Inflammatory macrophage treated with lipopolysaccharide for 4 hours (primary cell): ENCODE results near the gene C6orf62.
A peak's percentile ranks its signal among the peaks of the same experiment; 100 is the strongest.
"Not testable (repeated sequence)": the region's sequence is repeated elsewhere in the genome, so short reads cannot be mapped to it uniquely, and the experiment has no call there.

ENCODE experiments used
- DNase-seq: peaks from one replicate; pipeline ENCODE4 v3.0.0-alpha.2; 2020

C6orf62 gene

DNA sequence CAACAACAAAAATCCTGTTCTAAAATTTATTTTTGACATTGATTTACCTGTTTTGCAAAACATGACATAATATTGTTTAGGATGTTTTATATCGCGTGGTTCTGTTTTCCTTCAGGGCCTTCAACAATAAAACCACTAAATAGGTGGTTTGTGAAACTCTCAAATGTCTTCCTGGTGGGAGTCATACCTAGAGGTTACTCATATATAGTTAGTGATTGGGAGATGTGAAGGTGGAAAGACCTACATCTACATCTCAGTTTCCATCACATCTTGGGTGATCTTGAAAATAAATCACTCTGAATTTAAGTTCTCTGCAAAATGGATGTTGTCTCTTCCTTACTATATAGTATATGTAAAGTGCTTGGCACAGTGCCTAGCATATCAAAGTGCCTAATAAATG, 22.9 kb downstream of the C6orf62 start:
- no peak for DNase-seq

DNA sequence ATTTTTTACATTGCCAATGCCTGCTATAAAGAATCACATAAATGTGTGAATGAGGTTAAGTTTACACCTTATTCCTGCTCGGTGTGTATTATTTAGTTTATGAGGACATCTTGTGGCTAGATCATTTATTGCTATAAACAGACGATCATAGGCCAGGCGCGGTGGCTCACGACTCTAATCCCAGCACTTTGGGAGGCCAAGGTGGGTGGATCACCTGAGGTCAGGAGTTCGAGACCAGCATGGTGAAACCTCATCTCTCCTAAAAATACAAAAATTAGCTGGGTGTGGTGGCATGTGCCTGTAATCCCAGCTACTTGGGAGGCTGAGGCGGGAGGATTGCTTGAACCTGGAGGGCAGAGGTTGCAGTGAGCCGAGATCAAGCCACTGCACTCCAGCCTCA, 23.3 kb downstream of the C6orf62 start:
- DNase-seq: peak; percentile 52

DNA sequence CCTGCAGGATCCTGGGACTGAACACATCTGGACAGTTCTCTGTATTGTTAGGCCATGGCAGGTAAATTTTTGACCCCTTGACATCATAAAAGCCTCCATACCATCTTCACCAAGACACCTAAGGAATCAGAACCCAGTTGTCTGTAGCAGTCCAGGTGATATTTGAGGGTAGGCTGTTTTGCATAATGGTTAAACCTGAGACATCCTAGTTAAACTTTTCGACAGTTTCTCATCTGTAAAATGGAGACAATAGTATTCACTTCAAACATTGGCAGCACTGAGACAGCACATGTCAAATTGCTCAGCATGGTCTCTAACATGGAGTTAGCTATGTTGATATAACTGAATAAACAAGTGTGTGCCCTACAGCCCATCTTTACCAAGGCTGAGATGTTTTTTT, 24.8 kb downstream of the C6orf62 start:
- DNase-seq: no peak

DNA sequence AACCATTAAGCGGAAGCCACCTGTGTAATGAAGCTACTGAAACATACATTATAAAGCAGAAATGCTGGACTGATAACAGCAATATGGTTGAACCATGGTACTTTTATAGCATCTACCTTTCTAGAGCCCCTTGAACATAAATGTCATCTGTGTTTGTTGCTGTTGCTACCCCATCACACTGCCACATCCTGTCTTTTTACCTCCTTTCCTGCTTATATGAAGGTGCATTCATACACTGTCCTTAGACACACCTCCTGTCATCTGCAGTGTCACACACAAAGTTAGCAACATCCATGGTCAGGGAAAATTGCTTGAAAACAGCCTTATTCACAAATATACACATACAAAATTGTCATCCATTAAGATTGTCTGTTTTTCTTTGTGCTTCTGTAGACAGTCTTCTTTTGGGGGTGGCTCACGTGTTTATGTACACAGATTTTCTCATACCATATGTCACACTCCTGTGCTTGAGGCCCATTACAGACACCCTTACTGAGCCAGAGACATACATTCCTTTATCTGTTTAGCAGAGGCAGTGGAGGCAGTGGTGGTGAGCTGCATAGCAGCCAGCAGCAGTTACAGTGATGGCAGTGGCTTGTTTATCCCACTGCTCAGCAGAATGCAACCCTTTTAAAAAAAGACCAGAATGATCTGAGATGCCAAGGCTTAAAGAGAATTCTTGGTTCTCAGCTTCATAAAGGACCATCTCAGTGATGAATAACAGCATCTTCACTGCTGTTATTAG, 25.9 kb downstream of the C6orf62 start:
- DNase-seq: no peak

- no peak for DNase-seq
Measured at GRCh38 chr6:24692415-24692814, 26.5 kb downstream of the C6orf62 start.

- DNase-seq: no peak
Measured at GRCh38 chr6:24692003-24692402, 27.0 kb downstream of the C6orf62 start.

DNA sequence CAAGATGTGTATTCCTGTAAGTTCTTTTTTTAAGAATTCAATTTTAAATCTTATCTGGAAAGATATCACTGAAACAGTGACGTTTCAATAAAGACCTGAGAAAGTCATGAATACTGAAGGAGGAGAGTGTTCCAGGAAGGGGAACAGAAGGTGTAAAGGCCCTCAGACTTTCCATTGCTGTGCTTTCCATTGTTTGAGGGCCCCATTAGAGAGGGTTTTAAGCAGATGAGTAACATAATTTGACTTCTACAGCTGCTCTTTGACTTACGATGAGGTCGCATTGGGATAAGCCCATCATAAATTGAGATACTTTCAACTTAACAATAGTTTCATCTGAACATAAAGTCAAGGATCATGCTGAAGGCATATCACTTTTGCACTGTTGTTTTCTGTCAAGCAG, 27.4 kb downstream of the C6orf62 start:
- no peak for DNase-seq

GRCh38 chr6:24690593-24690992, 28.4 kb downstream of the C6orf62 start:
- no peak for DNase-seq

DNA sequence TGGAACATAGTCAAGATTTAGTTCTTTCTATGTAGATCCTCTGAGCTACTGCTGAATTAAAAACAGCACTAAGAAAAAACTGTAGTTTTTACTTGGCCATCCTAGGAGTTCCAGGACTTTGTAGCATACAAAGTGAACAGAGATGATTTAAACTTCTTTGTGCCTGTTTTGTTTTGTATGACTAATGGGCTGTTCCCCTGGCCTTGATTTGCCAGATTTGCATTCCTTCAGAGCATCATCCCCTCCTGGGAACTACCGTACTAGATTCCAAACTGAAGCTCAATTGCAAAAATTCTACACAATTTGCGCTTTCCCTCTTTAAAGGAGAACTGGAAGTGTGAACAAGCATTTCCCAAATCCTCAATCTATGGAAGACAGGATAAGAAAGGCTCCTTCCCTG, 29.0 kb downstream of the C6orf62 start:
- no peak for DNase-seq

GRCh38 chr6:24686946-24687345, 32.0 kb downstream of the C6orf62 start:
- peak; percentile 60 for DNase-seq

DNA sequence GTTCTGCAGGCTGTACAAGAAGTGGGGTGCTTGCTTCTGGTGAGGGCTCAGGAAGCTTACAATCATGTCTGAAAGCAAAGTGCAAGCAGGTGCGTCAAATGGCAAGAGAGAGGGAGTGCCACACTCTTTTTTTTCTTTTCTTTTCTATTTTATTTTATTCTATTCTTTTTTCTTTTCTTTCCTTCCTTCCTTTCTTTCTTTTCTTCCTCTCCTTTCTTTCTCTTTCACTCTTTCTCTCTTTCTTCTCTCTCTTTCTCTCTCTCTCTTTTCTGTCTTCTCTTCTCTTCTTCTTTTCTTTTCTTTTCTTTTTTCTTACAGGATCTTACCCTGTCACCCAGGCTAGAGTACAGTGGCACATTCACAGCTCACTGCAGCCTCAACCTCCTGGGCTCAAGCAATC, 32.5 kb downstream of the C6orf62 start:
- DNase-seq: no peak

GRCh38 chr6:24683297-24684296, 35.4 kb downstream of the C6orf62 start:
- DNase-seq: no peak

- no peak for DNase-seq
Measured at GRCh38 chr6:24680582-24680981, 38.4 kb downstream of the C6orf62 start.

DNA sequence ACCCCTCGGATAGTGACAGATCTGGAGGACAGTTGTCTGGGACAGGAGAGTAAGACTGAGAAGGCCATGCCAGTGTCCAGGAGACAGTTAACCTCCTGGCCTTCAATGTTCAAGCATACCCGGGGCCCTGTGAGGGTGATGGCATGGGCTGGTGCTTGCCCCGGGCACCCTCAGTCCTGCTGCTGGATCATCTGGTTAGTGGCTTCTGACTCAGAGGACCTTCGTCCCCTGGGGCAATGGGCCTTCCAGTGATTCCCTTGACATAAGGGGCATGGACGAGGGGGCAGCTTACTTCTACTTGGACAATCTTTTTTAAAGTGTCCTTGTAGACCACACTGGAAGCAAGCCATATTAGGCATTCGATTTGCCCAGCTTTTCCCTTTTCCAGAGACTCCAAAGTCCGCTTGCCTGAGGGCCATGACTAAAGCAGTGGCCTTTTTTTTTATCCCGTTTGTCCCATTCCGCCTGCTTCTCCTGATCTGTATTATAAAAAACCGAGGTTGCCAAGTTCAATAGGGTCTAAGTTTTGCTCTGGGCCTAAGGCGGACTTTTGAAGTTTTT, 40.1 kb downstream of the C6orf62 start:
- DNase-seq: not testable (repeated sequence)

GRCh38 chr6:24673625-24674024, 45.3 kb downstream of the C6orf62 start:
- no peak for DNase-seq

DNA sequence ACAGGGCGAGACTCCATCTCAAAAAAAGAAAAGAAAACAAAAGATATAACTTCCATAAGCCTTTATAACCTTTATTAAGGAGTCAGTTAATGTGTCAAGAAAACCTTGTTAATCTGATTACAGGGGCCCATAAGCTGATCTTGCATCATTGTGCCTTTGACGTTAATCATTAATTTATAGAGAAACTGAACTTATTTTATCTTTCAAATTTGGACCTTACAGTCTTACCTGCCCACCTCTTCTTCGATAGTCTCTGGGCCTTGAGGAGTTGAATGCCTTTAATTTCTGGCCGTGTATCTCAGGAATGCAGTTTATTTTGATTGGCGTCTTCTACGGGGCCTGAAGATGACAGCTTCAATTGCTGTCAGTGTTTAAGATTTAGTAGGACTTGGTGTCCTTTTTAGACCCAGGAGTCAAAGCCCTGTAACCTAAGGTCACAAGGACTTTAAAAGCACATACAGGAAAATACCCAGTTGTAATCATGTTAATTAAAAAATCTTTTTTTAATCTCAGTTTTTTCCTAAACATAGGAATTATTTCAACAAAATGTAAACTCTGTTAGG, 46.3 kb downstream of the C6orf62 start:
- DNase-seq: no peak

- DNase-seq: not testable (repeated sequence)
Measured at GRCh38 chr6:24671077-24671476, 47.9 kb downstream of the C6orf62 start.

GRCh38 chr6:24670492-24670891, 48.5 kb downstream of the C6orf62 start:
- not testable (repeated sequence) for DNase-seq

DNA sequence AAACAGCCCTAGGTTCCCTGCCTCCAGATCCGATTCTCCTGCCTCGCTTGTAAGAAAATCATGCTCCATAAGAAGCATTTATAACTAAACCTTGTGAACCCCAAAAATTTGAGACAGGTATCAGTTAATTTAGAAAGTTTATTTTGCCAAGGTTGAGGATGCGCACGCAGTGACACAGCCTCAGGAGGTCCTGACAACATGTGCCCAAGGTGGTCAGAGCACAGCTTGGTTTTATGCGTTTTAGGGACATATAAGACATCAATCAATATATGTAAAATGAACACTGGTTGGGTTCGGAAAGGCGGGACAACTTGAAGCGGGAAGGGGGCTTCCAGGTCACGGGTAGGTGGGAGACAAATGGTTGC, 50.0 kb downstream of the C6orf62 start:
- DNase-seq: no peak

- peak; percentile 87 for DNase-seq
Measured at GRCh38 chr6:24668066-24668996, 50.6 kb downstream of the C6orf62 start.

GRCh38 chr6:24667378-24667803, 51.6 kb downstream of the C6orf62 start:
- peak; percentile 29 for DNase-seq
